T-cell (primary cell): ENCODE data around the gene TATDN3. TPM values are rescaled to one million over a fixed set of nuclear protein-coding genes. Genes with fewer than 3 reads are reported as not detected.

Source experiments
- total RNA-seq, 35 experiments: library from RNA in 6 of 35; stranded (reverse) in 6 of 35; fragments of 120-200 nt in 1 of 35; gene quantifications; one replicate each; pipeline versions ENCODE4 v1.2.1 to v1.2.4 and lab custom pipeline; 2013 to 2026

Gene TATDN3
- total RNA-seq, 5 donors from 2014 or later (not counting 1 experiment from before 2014, with no cell fraction given) = 9.5 to 14.7 (median 12.9) TPM

Other genes with a start within 250 kb of the TATDN3 start
- 10 to 100 TPM in 2 of 5 donors, 1 to 10 TPM in 3; 1.5 to 20.1 (median 3.1) TPM for gene ATF3, start 183.1 kb upstream of the TATDN3 start, total RNA-seq
- gene BATF3, start 92.1 kb upstream of the TATDN3 start, total RNA-seq = 1 to 10 TPM in 3 of 5 donors, under 1 TPM in 2; 0.30 to 3.2 (median 2.1) TPM
- 10 to 100 TPM; 24.2 to 37.8 (median 29.7) TPM for gene NSL1, start 117 bp upstream of the TATDN3 start, total RNA-seq
- gene SPATA45, start 55.8 kb downstream of the TATDN3 start, total RNA-seq = under 1 TPM in 1 of 5 donors, not detected in 4; 0.57 TPM
- gene FLVCR1, start 66.4 kb downstream of the TATDN3 start, total RNA-seq = 10 to 100 TPM in 2 of 5 donors, 1 to 10 TPM in 3; 8.5 to 10.8 (median 9.5) TPM
- gene VASH2, start 158.6 kb downstream of the TATDN3 start, total RNA-seq = under 1 TPM in 4 of 5 donors, not detected in 1; 0.47 to 0.85 (median 0.53) TPM
- gene ANGEL2, start 224.0 kb downstream of the TATDN3 start, total RNA-seq = 10 to 100 TPM; 58.2 to 73.8 (median 67.1) TPM